HepG2 (cell line): ENCODE data around the gene SERPINB1. TPM values are rescaled to one million over a fixed set of nuclear protein-coding genes. Genes with fewer than 3 reads are reported as not detected.
A peak's percentile ranks its signal among the peaks of the same experiment; 100 is the strongest.

Experiments
- AKAP8 ChIP-seq: sonication (generic); formaldehyde crosslinking; IDR thresholded peaks from 2 replicates; pipeline ENCODE4 v1.5.1; 2020; ENCODE audit warnings: mild to moderate bottlenecking, missing genetic modification reagents
- GTF2F1 ChIP-seq: fragments of 150-350 bp; IDR thresholded peaks from 2 replicates; pipeline ENCODE4 v1.6.1; 2014; ENCODE audit warnings: low read length
- HMG20A ChIP-seq: IDR thresholded peaks from 2 replicates; pipeline ENCODE4 v1.6.1; 2016; ENCODE audit warnings: borderline replicate concordance
- HMGXB3 ChIP-seq: sonication (generic); formaldehyde crosslinking; IDR thresholded peaks from 2 replicates; pipeline ENCODE4 v1.4.0; 2020; ENCODE audit warnings: missing genetic modification reagents, borderline replicate concordance
- KAT7 ChIP-seq: IDR thresholded peaks from 2 replicates; pipeline ENCODE4 v1.6.1; 2018; ENCODE audit warnings: borderline replicate concordance, missing compliant biosample characterization
- SKIL ChIP-seq: sonication (generic); formaldehyde crosslinking; IDR thresholded peaks from 2 replicates; pipeline ENCODE4 v1.8.0; 2022; ENCODE audit warnings: missing genetic modification reagents, mild to moderate bottlenecking, moderate library complexity, borderline replicate concordance
- ZMAT3 ChIP-seq: sonication (generic); formaldehyde crosslinking; conservative IDR thresholded peaks from 2 replicates; pipeline ENCODE4 v1.7.0; 2021; ENCODE audit warnings: missing genetic modification reagents
- ZNF281 ChIP-seq: sonication (generic); formaldehyde crosslinking; IDR thresholded peaks from 2 replicates; pipeline ENCODE4 v1.4.0; 2020; ENCODE audit warnings: missing genetic modification reagents, borderline replicate concordance
- ZNF503 ChIP-seq: sonication (generic); formaldehyde crosslinking; IDR thresholded peaks from 2 replicates; pipeline ENCODE4 v1.4.0; 2020; ENCODE audit warnings: missing genetic modification reagents
- ZNF589 ChIP-seq: sonication (generic); formaldehyde crosslinking; conservative IDR thresholded peaks from 2 replicates; pipeline ENCODE4 v1.8.0; 2022; ENCODE audit warnings: mild to moderate bottlenecking, moderate library complexity, missing genetic modification reagents
- ZNF749 ChIP-seq: sonication (generic); formaldehyde crosslinking; IDR thresholded peaks from 2 replicates; pipeline ENCODE4 v1.8.0; 2022; ENCODE audit warnings: mild to moderate bottlenecking, missing genetic modification reagents, moderate library complexity, borderline replicate concordance
- ZNF775 ChIP-seq: sonication (generic); formaldehyde crosslinking; IDR thresholded peaks from 2 replicates; pipeline ENCODE4 v1.4.0; 2020; ENCODE audit warnings: missing genetic modification reagents, mild to moderate bottlenecking, moderate library complexity, borderline replicate concordance
- ZNF800 ChIP-seq: sonication (generic); formaldehyde crosslinking; IDR thresholded peaks from 2 replicates; pipeline ENCODE4 v1.4.0; 2020; ENCODE audit warnings: missing genetic modification reagents
- polyA plus RNA-seq, 8 experiments: library from polyadenylated mRNA; depleted of rRNA in 3 of 8; stranded (reverse) in 7 of 8; unstranded in 1 of 8; fragments of >200 nt; fragmentation: Illumina TruSeq in 4 of 8; extraction: Trizol in 4 of 8; gene quantifications; 2 replicates each; pipeline versions ENCODE4 v1.2.1 to v1.2.3, GENCODE V29; 2011 to 2016; ENCODE audit warnings: low read depth in 4 of 8, missing spikeins in 1 of 8, mixed read lengths in 1 of 8; ENCODE audit not compliant: insufficient read depth in 1 of 8
- total RNA-seq, 5 experiments: library from RNA; depleted of rRNA; stranded (reverse); fragments of >200 nt; fragmentation: Illumina TruSeq; extraction: Trizol; gene quantifications; 2 replicates each; pipeline ENCODE4 v1.2.3, GENCODE V29; 2016; ENCODE audit warnings: low read depth in 1 of 5

The SERPINB1 gene
- total and polyA plus RNA-seq, 2 of the 13 experiments (the other 11 are each of a cell fraction or from before 2014, with no cell fraction given) = 41.4 to 60.5 TPM

- 0 out of 2 replicates have a peak, but pooled peaks have one; percentile 84 for TF ChIP-seq ZNF589 (CRISPR knock-in tag)
- peak; percentile 81; the same call in 1 of the 2 replicates for TF ChIP-seq HMGXB3 (CRISPR knock-in tag)
- TF ChIP-seq HMG20A (CRISPR knock-in tag) = peak; percentile 99
- TF ChIP-seq KAT7 (CRISPR knock-in tag) = no peak; the same call in 1 of the 2 replicates
- peak; percentile 93 for TF ChIP-seq ZNF800 (CRISPR knock-in tag)
- peak; percentile 83; the same call in 1 of the 2 replicates for TF ChIP-seq AKAP8 (CRISPR knock-in tag)
- peak; percentile 81; the same call in 1 of the 2 replicates for TF ChIP-seq ZNF281 (CRISPR knock-in tag)
- peak; percentile 95; the same call in 1 of the 2 replicates for TF ChIP-seq ZMAT3 (CRISPR knock-in tag)
- TF ChIP-seq ZNF749 (CRISPR knock-in tag) = peak; percentile 93; the same call in 1 of the 2 replicates
- peak; percentile 99 for TF ChIP-seq SKIL
- 0 out of 2 replicates have a peak, but pooled peaks have one; percentile 43 for TF ChIP-seq ZNF775 (CRISPR knock-in tag)
- TF ChIP-seq GTF2F1 = peak; percentile 26; the same call in 1 of the 2 replicates
- TF ChIP-seq ZNF503 (CRISPR knock-in tag) = peak; percentile 99
Observed at GRCh38 chr6:2876210-2877056, 34.8 kb upstream of the SERPINB1 start (continued).
